ENCODE results near the gene GRIA1. TPM values are rescaled to one million over a fixed set of nuclear protein-coding genes. Genes with fewer than 3 reads are reported as not detected.

Gene GRIA1
- total and polyA plus RNA-seq, 9 donors: 0.11 to 1.4 (median 0.34) TPM; not detected in 2

DNA sequence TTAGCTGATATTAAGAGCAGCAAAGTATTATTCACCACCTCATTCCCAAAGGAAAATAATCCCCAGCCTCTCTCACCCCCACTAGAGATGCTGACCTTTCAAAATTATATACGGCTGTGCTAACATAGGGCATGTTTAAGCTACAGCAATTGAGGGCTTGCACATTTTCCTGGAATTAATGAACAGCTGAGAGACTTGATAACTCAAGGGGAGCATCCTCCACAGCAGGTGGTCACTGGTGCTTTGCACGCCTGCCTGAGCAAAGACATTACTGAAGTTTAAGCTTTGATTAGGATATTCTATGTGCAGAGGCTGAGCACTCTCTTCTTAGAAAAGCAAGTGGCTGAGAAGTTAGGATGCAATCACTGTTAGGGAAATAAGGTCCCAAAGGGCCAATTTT lies 317.3 kb downstream of the GRIA1 start:
- H3K9me3 ChIP-seq: no peaks in the 10 kb centered on the region
- 17 to 27% (median 27%) methylated on average over 2 of the region's 2 CpGs for WGBS, 3 donors
- no peaks in the 10 kb centered on the region for H3K4me1 ChIP-seq (ENCODE audit: insufficient read depth)
- intact Hi-C loops (cut with DNase I): no loop called here
- no peak overlapping the region for H3K27ac ChIP-seq
- H3K36me3 ChIP-seq: no peaks in the 10 kb centered on the region
- TF ChIP-seq, protein P1, sequence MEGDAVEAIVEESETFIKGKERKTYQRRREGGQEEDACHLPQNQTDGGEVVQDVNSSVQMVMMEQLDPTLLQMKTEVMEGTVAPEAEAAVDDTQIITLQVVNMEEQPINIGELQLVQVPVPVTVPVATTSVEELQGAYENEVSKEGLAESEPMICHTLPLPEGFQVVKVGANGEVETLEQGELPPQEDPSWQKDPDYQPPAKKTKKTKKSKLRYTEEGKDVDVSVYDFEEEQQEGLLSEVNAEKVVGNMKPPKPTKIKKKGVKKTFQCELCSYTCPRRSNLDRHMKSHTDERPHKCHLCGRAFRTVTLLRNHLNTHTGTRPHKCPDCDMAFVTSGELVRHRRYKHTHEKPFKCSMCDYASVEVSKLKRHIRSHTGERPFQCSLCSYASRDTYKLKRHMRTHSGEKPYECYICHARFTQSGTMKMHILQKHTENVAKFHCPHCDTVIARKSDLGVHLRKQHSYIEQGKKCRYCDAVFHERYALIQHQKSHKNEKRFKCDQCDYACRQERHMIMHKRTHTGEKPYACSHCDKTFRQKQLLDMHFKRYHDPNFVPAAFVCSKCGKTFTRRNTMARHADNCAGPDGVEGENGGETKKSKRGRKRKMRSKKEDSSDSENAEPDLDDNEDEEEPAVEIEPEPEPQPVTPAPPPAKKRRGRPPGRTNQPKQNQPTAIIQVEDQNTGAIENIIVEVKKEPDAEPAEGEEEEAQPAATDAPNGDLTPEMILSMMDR (IDR thresholded peaks at IDR 0.05): no peak
- TF ChIP-seq POLR2A (IDR thresholded peaks at IDR 0.05): no peak
- no peak overlapping the region for H3K4me3 ChIP-seq
- H3K27me3 ChIP-seq: no peaks in the 10 kb centered on the region
- no peak for DNase-seq

DNA sequence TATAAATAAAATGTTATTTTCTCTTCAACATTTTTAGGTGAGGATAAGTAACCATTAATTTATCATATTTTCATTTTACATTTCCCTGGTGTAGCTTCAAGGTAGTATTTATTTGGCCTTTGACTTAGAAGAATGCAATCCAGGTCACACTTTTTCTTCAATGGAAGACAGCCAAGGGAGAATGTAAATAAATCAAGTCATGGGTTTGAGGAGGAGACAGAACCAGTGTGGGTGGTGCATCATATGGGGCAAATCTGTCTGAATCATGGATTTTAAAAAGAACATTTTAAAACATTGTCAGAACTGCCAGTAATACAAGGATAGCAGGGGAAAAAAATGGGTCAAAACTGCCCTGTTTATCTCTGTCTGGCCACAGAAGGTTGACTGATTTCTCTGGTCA lies 318.7 kb downstream of the GRIA1 start:
- intact Hi-C loops (cut with DNase I): no loop called here
- Histone ChIP-seq H3K27ac (no peak overlapping the region), H3K36me3 (no peaks in the 10 kb centered on the region), H3K9me3 (no peaks in the 10 kb centered on the region), H3K27me3 (no peaks in the 10 kb centered on the region), H3K4me3 (no peak overlapping the region), H3K4me1 (ENCODE audit: insufficient read depth) (no peaks in the 10 kb centered on the region)
- no peak for DNase-seq
- TF ChIP-seq POLR2A (IDR thresholded peaks at IDR 0.05): no peak
- TF ChIP-seq EP300 (IDR thresholded peaks at IDR 0.05): no peak
- TF ChIP-seq, protein P1 (IDR thresholded peaks at IDR 0.05): no peak

DNA sequence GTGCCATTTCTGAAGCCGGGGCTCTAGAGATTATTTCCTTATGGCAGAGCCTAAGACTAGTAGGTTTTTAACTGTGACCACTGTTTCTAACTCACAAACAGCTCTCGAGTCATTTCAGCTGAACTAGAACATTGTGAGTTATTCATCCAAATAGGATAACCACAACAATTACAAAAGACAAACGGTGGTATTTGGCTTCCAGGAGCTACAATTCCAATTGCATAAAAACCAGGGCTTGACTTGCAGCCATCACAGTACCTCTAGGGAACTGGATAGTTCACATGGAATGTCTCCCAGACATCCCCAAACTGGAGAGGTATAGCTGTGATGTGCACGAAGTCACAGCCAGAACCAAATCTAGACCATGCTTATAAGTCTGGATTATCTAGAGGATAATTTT lies 323.4 kb downstream of the GRIA1 start:
- H3K9me3 ChIP-seq: no peaks in the 10 kb centered on the region
- TF ChIP-seq EP300 (IDR thresholded peaks at IDR 0.05) (no peak), POLR2A (IDR thresholded peaks at IDR 0.05) (no peak)
- TF ChIP-seq, protein P1 (IDR thresholded peaks at IDR 0.05): no peak
- 59 to 66% (median 65%) methylated on average over 4 of the region's 4 CpGs for WGBS, 3 donors
- intact Hi-C loops (cut with DNase I): no loop called here
- H3K27ac ChIP-seq: no peak overlapping the region
- H3K27me3 ChIP-seq: no peaks in the 10 kb centered on the region
- no peak for DNase-seq
- no peaks in the 10 kb centered on the region for H3K4me1 ChIP-seq (ENCODE audit: insufficient read depth)
- H3K4me3 ChIP-seq: no peak overlapping the region
- no peaks in the 10 kb centered on the region for H3K36me3 ChIP-seq

DNA sequence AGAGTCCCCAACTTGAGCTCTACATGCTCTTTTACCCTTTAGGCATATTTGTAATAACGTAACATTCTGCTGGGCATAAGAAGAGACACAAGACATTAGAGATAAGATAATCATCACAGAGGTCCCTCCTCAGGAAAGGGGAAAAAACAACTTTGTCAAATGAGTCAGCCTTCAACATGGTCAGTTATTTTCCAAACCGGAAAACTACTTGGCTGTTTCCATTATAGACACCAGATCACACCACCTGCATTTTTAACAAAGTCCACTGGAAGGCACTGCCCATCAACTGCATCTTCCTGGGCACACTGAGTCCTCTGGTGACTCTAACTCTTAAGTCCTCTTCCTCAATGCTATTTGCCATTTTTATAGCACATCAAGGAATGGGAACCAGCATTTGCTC lies 326.4 kb downstream of the GRIA1 start:
- WGBS, 3 donors: 67 to 78% (median 78%) methylated on average over 2 of the region's 2 CpGs
- Histone ChIP-seq H3K36me3 (no peaks in the 10 kb centered on the region), H3K27ac (no peak overlapping the region), H3K27me3 (no peaks in the 10 kb centered on the region), H3K4me1 (ENCODE audit: insufficient read depth) (no peaks in the 10 kb centered on the region), H3K4me3 (no peak overlapping the region), H3K9me3 (no peaks in the 10 kb centered on the region)
- TF ChIP-seq, protein P1 (IDR thresholded peaks at IDR 0.05): no peak
- TF ChIP-seq EP300 (IDR thresholded peaks at IDR 0.05) (no peak), POLR2A (IDR thresholded peaks at IDR 0.05) (no peak)
- DNase-seq: no peak
- intact Hi-C loops (cut with DNase I): no loop called here

DNA sequence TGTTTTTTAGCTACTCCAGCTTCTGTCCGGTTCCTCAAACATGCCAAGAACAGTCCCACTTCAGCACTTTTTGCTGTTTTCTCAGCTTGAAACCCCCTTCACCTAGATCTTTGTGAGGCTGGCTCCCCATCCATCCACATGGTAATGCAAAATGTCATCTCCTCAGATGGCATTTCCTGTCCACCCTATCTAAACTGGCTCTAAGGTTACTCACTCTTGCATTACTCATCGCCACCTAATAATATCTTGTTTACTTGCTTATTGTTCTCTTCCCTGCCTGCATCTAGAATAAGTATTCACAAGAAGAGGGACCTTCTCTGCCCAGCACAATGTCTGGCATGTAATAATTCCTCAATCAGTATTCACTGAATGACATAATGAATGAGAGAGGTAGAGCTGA lies 328.2 kb downstream of the GRIA1 start:
- Histone ChIP-seq H3K9me3 (no peaks in the 10 kb centered on the region), H3K27me3 (no peaks in the 10 kb centered on the region), H3K4me3 (no peak overlapping the region), H3K4me1 (ENCODE audit: insufficient read depth) (no peaks in the 10 kb centered on the region), H3K36me3 (no peaks in the 10 kb centered on the region), H3K27ac (no peak overlapping the region)
- TF ChIP-seq, protein P1 (IDR thresholded peaks at IDR 0.05): no peak
- no peak for TF ChIP-seq POLR2A (IDR thresholded peaks at IDR 0.05)
- no peak for TF ChIP-seq EP300 (IDR thresholded peaks at IDR 0.05)
- DNase-seq: no peak
- intact Hi-C loops (cut with DNase I): no loop called here
- WGBS, 3 donors: 89 to 98% (median 96%) methylated on average over 2 of the region's 2 CpGs
